Chondrocyte (in vitro differentiated cells): ENCODE measurements around the gene KIAA0513. TPM values are rescaled to one million over a fixed set of nuclear protein-coding genes. Genes with fewer than 3 reads are reported as not detected.

ENCODE experiments used
- DNase-seq: peaks from one replicate; pipeline ENCODE4 v3.0.0; 2021; ENCODE audit warnings: mixed read lengths, low spot score
- H3K27ac Mint-ChIP-seq: one replicate; pipeline ENCODE4 v1.8.0; 2021; ENCODE audit warnings: mild to moderate bottlenecking, moderate library complexity, mixed read lengths; ENCODE audit not compliant: unreplicated experiment
- H3K27me3 Mint-ChIP-seq: 2 replicates; pipeline ENCODE4 v1.8.0; 2021; ENCODE audit warnings: low read depth, mixed read lengths
- H3K36me3 Mint-ChIP-seq: 2 replicates; pipeline ENCODE4 v1.8.0; 2021; ENCODE audit warnings: low read depth, mixed read lengths
- H3K4me1 Mint-ChIP-seq: 2 replicates; pipeline ENCODE4 v1.8.0; 2021; ENCODE audit warnings: low read depth, mild to moderate bottlenecking, mixed read lengths
- H3K4me3 Mint-ChIP-seq: one replicate; pipeline ENCODE4 v1.8.0; 2021; ENCODE audit warnings: mild to moderate bottlenecking, moderate library complexity, mixed read lengths; ENCODE audit not compliant: unreplicated experiment
- H3K9me3 Mint-ChIP-seq: 2 replicates; pipeline ENCODE4 v1.8.0; 2021; ENCODE audit warnings: low read depth, mixed read lengths
- total RNA-seq: library from RNA; stranded (reverse); gene quantifications from 3 replicates; pipeline ENCODE4 v1.2.1, GENCODE V29; 2021
- TF ChIP-seq, protein P1 (sequence below): fragments of 200-600 bp; sonication (generic); IDR thresholded peaks from 2 replicates; pipeline ENCODE4 v1.5.0; 2021; ENCODE audit warnings: antibody characterized with exemption, mild to moderate bottlenecking, moderate library complexity

The KIAA0513 gene
- total RNA-seq, 1 donor from 2014 or later: 11.6 TPM

DNA sequence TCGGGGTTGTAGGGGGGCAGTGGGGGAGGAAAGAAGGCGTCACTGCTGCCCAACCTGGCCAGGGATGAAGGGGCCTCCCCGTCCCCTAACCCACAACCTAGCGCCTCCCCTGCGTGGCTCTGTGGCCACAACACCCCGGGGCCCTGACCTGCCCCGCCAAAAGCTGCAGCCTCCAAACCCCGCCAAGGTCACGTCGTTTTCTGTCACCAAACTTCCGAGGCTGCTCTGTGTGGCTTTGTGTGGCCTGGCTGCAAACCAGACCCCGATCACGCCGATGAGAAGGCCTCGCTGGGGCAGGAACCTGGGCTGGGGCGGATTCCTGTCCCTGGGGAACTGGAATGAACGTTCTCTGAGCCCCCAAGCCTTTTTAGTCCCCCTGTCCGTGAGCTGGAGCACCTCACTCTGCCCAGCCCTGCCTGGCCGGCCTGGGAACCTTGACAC lies 115.2 kb downstream of the KIAA0513 start:
- TF ChIP-seq, protein P1, sequence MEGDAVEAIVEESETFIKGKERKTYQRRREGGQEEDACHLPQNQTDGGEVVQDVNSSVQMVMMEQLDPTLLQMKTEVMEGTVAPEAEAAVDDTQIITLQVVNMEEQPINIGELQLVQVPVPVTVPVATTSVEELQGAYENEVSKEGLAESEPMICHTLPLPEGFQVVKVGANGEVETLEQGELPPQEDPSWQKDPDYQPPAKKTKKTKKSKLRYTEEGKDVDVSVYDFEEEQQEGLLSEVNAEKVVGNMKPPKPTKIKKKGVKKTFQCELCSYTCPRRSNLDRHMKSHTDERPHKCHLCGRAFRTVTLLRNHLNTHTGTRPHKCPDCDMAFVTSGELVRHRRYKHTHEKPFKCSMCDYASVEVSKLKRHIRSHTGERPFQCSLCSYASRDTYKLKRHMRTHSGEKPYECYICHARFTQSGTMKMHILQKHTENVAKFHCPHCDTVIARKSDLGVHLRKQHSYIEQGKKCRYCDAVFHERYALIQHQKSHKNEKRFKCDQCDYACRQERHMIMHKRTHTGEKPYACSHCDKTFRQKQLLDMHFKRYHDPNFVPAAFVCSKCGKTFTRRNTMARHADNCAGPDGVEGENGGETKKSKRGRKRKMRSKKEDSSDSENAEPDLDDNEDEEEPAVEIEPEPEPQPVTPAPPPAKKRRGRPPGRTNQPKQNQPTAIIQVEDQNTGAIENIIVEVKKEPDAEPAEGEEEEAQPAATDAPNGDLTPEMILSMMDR: no peak
- DNase-seq: no peak
- peaks cover 12% of the 10 kb centered on the region for H3K4me1 Mint-ChIP-seq
- H3K27me3 Mint-ChIP-seq: peaks cover 5% of the 10 kb centered on the region
- H3K9me3 Mint-ChIP-seq: no peaks in the 10 kb centered on the region
- H3K36me3 Mint-ChIP-seq: no peaks in the 10 kb centered on the region
- no peak overlapping the region for H3K27ac Mint-ChIP-seq
- no peak overlapping the region for H3K4me3 Mint-ChIP-seq

Other genes starting within 250 kb of the KIAA0513 start
- gene CRISPLD2, start 207.8 kb upstream of the KIAA0513 start, total RNA-seq: 1.7 to 12.1 TPM (median 11.7 TPM) in 3 replicates
- 45.3 to 51.6 TPM (median 50.2 TPM) in 3 replicates for gene ZDHHC7, start 16.3 kb upstream of the KIAA0513 start, total RNA-seq
- not detected in 3 replicates for gene CIBAR2, start 84.7 kb downstream of the KIAA0513 start, total RNA-seq